Suprapubic skin (tissue), 4 donors: Measurements from ENCODE around the gene KAT7. TPM values are rescaled to one million over a fixed set of nuclear protein-coding genes. Genes with fewer than 3 reads are reported as not detected.

Source experiments
- DNase-seq, 2 donors: peaks; one replicate each; pipeline ENCODE4 v3.0.0-alpha.2; 2019; ENCODE audit warnings: low spot score in 2 of 2
- H3K27ac ChIP-seq: fragments of 200-600 bp; sonication (generic); one replicate; pipeline ENCODE4 v1.5.1; 2019
- H3K27me3 ChIP-seq: fragments of 200-600 bp; sonication (generic); one replicate; pipeline ENCODE4 v1.5.1; 2019
- H3K36me3 ChIP-seq: fragments of 200-600 bp; sonication (generic); one replicate; pipeline ENCODE4 v1.5.1; 2019
- H3K4me1 ChIP-seq: fragments of 200-600 bp; sonication (generic); one replicate; pipeline ENCODE4 v1.5.1; 2019
- H3K4me3 ChIP-seq: fragments of 200-600 bp; sonication (generic); one replicate; pipeline ENCODE4 v1.5.1; 2019; ENCODE audit warnings: mild to moderate bottlenecking
- H3K9me3 ChIP-seq: fragments of 200-600 bp; sonication (generic); one replicate; pipeline ENCODE4 v1.5.1; 2019
- CTCF ChIP-seq, 2 donors: fragments of 200-600 bp in 1 of 2; fragments of 450-650 bp in 1 of 2; sonication (generic) in 1 of 2; IDR thresholded peaks; one replicate each; pipeline ENCODE4 v1.5.1; 2016 to 2019; ENCODE audit warnings: antibody characterized with exemption in 2 of 2, mild to moderate bottlenecking in 1 of 2, moderate library complexity in 1 of 2
- EP300 ChIP-seq: sonication (generic); formaldehyde crosslinking; IDR thresholded peaks from one replicate; pipeline ENCODE4 v1.6.1; 2017; ENCODE audit warnings: antibody characterized with exemption
- POLR2A ChIP-seq, 2 donors: fragments of 450-650 bp; IDR thresholded peaks; one replicate each; pipeline ENCODE4 v1.6.1; 2017; ENCODE audit warnings: antibody characterized with exemption in 2 of 2, mild to moderate bottlenecking in 2 of 2, moderate library complexity in 2 of 2
- POLR2AphosphoS5 ChIP-seq, 3 donors: sonication (generic); formaldehyde crosslinking; IDR thresholded peaks; one replicate each; pipeline ENCODE4 v1.6.1; 2017; ENCODE audit warnings: antibody characterized with exemption in 3 of 3
- WGBS: methylation state at CpG from one replicate; pipeline ENCODE4 v1.1.5; 2018; 5-methylcytosine and 5-hydroxymethylcytosine counted together
- total RNA-seq, 4 donors: library from RNA; depleted of rRNA; stranded (reverse); fragments of >200 nt; gene quantifications; one replicate each; pipeline ENCODE4 v1.1.0, GENCODE V29; 2016

The KAT7 gene
- total RNA-seq, 4 donors from 2014 or later = 37.1 to 71.4 (median 52.2) TPM

- Histone ChIP-seq H3K4me1 (peaks cover 10% of the 10 kb centered on the region), H3K27ac (no peak overlapping the region), H3K9me3 (no peaks in the 10 kb centered on the region), H3K4me3 (no peak overlapping the region), H3K36me3 (no peaks in the 10 kb centered on the region), H3K27me3 (peaks cover 3% of the 10 kb centered on the region)
- DNase-seq = no peak
- no peak for TF ChIP-seq EP300
- TF ChIP-seq POLR2A (IDR thresholded peaks at IDR 0.05) = no peak
- TF ChIP-seq POLR2AphosphoS5 (IDR thresholded peaks at IDR 0.05) = no peak
- no peak for TF ChIP-seq CTCF (IDR thresholded peaks at IDR 0.05)
- WGBS = 71% methylated on average over 13 of the region's 20 CpGs
These were observed 71.8 kb downstream of the KAT7 start for GRCh38 chr17:49859991-49860953.

- DNase-seq = no peak
- Histone ChIP-seq H3K4me1 (peaks cover 10% of the 10 kb centered on the region), H3K4me3 (no peak overlapping the region), H3K27ac (no peak overlapping the region), H3K27me3 (peaks cover 3% of the 10 kb centered on the region), H3K36me3 (no peaks in the 10 kb centered on the region), H3K9me3 (no peaks in the 10 kb centered on the region)
- 40% methylated on average over 16 of the region's 16 CpGs for WGBS
- TF ChIP-seq POLR2AphosphoS5 (IDR thresholded peaks at IDR 0.05) (no peak), CTCF (IDR thresholded peaks at IDR 0.05) (peak; percentile 59 to 79), POLR2A (IDR thresholded peaks at IDR 0.05) (no peak), EP300 (no peak)
These were observed 72.8 kb downstream of the KAT7 start for GRCh38 chr17:49861150-49861884.

- DNase-seq = no peak
- Histone ChIP-seq H3K9me3 (no peaks in the 10 kb centered on the region), H3K36me3 (no peaks in the 10 kb centered on the region), H3K27ac (no peak overlapping the region), H3K27me3 (peaks cover 3% of the 10 kb centered on the region), H3K4me3 (no peak overlapping the region), H3K4me1 (peaks cover 10% of the 10 kb centered on the region)
- TF ChIP-seq CTCF (IDR thresholded peaks at IDR 0.05) (no peak), POLR2A (IDR thresholded peaks at IDR 0.05) (no peak), EP300 (no peak), POLR2AphosphoS5 (IDR thresholded peaks at IDR 0.05) (no peak)
- WGBS = 25% methylated on average over 14 of the region's 17 CpGs
These were observed 74.4 kb downstream of the KAT7 start for GRCh38 chr17:49862781-49863331.

GRCh38 chr17:49866019-49866380 is 77.5 kb downstream of the KAT7 start:
- no peak for DNase-seq
- Histone ChIP-seq H3K4me1 (peaks cover 2% of the 10 kb centered on the region), H3K9me3 (no peaks in the 10 kb centered on the region), H3K36me3 (no peaks in the 10 kb centered on the region), H3K27ac (no peak overlapping the region), H3K4me3 (no peak overlapping the region), H3K27me3 (peaks cover 3% of the 10 kb centered on the region)
- no peak for TF ChIP-seq EP300
- TF ChIP-seq POLR2A (IDR thresholded peaks at IDR 0.05) = no peak
- TF ChIP-seq CTCF (IDR thresholded peaks at IDR 0.05) = no peak
- TF ChIP-seq POLR2AphosphoS5 (IDR thresholded peaks at IDR 0.05) = no peak
- 56% methylated on average over 1 of the region's 1 CpG for WGBS
